Measurements from ENCODE around the gene CD63. TPM values are rescaled to one million over a fixed set of nuclear protein-coding genes. Genes with fewer than 3 reads are reported as not detected.
A peak's percentile ranks its signal among the peaks of the same experiment; 100 is the strongest.

Gene CD63
- total and polyA plus RNA-seq, 2 of the 13 experiments (the other 11 are each of a cell fraction or from before 2014, with no cell fraction given) = 234 to 277 TPM

- TF ChIP-seq PATZ1 (CRISPR knock-in tag; IDR thresholded peaks at IDR 0.05) = 0 out of 2 replicates have a peak, but pooled peaks have one; percentile 27
- no peak for TF ChIP-seq ATF4 (CRISPR knock-in tag; IDR thresholded peaks at IDR 0.05)
- no peak for TF ChIP-seq ZNF160 (CRISPR knock-in tag; IDR thresholded peaks at IDR 0.05)
- TF ChIP-seq ZNF18 (CRISPR knock-in tag; IDR thresholded peaks at IDR 0.05; ENCODE audit: insufficient replicate concordance) = no peak
These were observed 9.6 kb upstream of the CD63 start (continued) for GRCh38 chr12:55738123-55739024.

All from HepG2 (cell line).